Amniotic stem cell (primary cell): Measurements from ENCODE around the gene NOMO2.
"Not testable (repeated sequence)": the region's sequence is repeated elsewhere in the genome, so short reads cannot be mapped to it uniquely, and the experiment has no call there.

Experiments used
- DNase-seq: peaks from one replicate; lab custom pipeline; 2025; lab: John Stamatoyannopoulos, UW

The NOMO2 gene

GRCh38 chr16:18521445-18522181 lies 40.3 kb downstream of the NOMO2 start:
- not testable (repeated sequence) for DNase-seq

DNA sequence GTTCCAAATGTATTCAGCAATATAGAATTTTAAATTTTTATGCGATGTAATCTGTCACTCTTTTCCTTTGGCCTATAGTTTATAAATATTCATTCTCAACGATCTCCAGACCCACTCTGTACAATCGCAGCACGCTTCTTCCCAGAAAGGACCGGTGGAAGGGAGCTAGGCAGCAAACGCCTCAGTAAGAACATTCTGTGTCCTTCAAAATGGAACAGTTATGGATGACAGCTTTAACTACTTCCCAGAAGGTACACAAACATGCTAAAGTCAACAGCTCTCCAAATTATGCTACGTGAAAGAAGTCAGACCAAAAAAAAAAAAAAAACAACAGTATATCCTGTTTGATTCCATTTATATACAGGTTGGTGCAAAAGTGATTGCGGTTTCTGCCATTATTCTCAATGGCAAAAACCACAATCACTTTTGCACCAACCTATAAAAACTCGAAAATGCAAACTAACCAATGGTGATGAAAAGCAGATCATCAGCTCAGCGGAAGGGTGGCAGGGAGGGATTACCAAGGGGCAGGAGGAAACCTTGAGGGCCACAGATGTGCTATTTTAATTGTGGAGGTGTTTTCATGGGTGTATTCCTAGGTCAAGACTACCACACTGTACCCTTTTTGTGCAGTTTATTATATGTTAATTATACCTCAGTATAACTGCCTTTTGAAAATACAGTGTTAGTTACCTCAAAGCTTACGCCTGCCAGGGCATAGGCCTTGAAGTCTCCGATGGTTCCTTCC lies 43.2 kb downstream of the NOMO2 start:
- DNase-seq, result not testable (repeated sequence)

DNA sequence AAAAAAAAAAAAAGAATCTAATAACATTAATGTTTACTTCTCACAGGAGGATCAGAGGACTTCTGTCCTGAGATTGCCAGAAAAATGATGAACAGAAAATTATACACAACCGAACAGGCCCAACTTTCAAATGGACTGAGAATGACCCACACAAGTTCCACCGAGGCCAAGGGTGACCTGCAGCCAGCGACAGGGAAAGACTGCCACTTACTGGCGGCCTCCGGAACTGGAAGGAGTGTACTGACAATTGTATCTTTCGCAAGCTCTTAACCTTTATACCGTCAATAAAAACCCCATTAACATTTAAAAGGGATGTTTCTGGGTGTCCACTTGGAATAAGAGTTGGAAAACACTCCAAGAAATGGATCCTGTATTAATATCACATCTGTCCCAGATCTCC lies 63.5 kb downstream of the NOMO2 start:
- DNase-seq, result not testable (repeated sequence)

DNA sequence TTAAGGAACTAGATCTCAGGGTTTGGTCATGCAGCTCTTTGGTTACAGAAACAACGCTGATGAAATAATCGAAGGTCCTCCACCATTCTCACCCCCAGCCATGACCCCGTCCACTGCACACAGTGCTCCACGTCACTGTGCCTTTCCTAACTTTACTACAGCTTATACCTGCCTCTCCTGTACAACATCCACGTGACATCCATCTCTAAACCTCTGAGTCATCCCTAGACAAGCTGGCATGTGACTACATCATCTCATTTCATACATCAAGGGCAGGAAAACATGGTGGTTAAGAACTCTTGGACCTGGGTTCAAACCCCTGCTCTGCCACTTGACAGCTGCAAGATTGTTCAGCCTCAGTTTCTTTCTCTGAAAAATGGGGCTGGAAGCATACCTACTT lies 64.9 kb downstream of the NOMO2 start:
- not testable (repeated sequence) for DNase-seq

DNA sequence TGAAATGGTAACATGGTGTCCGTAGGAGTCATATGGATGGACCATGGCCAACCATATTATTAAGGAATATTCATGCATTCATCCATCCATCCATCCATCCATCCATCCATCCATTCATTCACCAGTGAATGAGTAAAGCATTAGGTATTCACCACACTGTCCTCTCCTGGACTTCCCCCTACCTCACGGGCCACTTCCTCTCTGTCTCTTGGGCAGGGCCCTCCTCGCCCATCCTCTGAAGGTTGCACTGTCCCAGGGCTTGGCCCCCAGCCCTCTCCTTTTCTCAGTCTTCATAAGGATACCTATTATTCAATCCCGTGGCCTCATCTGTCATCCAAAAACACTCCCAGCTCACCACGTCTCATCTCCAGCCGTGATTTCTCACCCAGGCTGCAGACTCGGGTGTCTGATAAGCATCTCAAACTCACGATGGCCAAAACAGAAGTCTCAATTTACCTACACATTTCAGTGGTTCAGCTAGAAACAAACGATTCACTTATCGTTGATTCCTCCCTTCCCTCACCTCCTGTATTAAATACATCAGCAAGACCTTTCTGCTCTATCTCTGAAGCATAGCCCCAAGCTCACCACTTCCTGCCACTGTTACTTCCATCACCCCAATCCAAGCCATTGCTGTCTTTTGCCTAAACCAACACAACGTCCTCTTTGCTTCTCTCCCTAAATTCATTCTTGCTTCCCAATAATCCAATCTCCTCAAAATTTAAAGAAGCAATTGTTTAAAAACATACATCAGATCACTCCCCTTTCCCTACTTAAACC lies 69.6 kb downstream of the NOMO2 start:
- DNase-seq, result not testable (repeated sequence)

- not testable (repeated sequence) for DNase-seq
Observed at GRCh38 chr16:18436025-18436424, 125.9 kb downstream of the NOMO2 start.

DNA sequence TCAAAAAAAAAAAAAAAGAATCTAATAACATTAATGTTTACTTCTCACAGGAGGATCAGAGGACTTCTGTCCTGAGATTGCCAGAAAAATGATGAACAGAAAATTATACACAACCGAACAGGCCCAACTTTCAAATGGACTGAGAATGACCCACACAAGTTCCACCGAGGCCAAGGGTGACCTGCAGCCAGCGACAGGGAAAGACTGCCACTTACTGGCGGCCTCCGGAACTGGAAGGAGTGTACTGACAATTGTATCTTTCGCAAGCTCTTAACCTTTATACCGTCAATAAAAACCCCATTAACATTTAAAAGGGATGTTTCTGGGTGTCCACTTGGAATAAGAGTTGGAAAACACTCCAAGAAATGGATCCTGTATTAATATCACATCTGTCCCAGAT lies 146.1 kb downstream of the NOMO2 start:
- not testable (repeated sequence) for DNase-seq

- DNase-seq, result not testable (repeated sequence)
Observed at GRCh38 chr16:18409532-18410293, 152.2 kb downstream of the NOMO2 start.

GRCh38 chr16:18401851-18402657 lies 159.8 kb downstream of the NOMO2 start:
- DNase-seq, result not testable (repeated sequence)

GRCh38 chr16:18401159-18401558 lies 160.7 kb downstream of the NOMO2 start:
- not testable (repeated sequence) for DNase-seq

GRCh38 chr16:18394363-18394762 lies 167.5 kb downstream of the NOMO2 start:
- not testable (repeated sequence) for DNase-seq

DNA sequence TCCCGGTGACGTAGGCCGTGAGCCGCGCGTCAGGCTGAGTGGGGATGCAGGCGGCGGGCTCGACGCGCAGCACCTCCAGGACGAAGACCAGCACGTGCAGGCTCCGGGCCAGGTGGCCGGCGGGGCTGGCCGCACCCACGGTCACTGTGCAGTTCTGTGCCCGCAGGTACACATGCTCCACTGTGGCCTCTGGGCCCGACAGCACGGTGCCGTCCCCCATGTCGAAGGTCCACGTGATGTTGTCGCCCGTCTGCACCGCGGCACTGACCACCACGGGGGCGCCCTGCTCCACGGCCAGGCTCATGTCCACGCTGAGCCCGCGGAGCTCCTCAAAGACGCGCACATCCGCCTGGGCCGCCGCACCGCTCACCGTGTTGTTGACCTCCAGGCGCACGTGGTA lies 174.1 kb downstream of the NOMO2 start:
- DNase-seq, result not testable (repeated sequence)

GRCh38 chr16:18386517-18386916 lies 175.4 kb downstream of the NOMO2 start:
- DNase-seq, result not testable (repeated sequence)

- not testable (repeated sequence) for DNase-seq
Observed at GRCh38 chr16:18385285-18385684, 176.6 kb downstream of the NOMO2 start.

DNA sequence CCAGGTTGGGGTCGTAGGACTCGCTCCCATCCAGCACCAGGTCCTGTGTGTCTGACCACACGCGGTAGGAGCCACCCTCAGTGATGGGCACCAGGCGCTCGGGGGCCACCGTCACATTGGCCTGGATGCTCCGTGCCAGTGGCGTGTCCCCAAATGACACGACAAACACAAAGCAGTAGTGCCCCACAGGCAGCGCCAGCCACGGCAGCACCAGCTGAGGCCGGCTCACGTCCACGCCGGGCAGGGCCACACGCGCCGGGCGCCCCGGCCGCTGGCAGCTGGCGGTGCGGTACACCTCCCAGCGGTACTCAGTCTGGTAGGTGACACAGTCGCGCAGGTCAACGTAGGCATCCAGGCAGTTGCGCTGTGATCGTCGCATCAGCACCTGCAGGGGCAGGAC lies 177.0 kb downstream of the NOMO2 start:
- not testable (repeated sequence) for DNase-seq

- DNase-seq, result not testable (repeated sequence)
Observed at GRCh38 chr16:18384098-18384636, 177.7 kb downstream of the NOMO2 start.

- DNase-seq, result not testable (repeated sequence)
Observed at GRCh38 chr16:18382696-18383095, 179.2 kb downstream of the NOMO2 start.
